Renal pelvis (tissue), 4 donors: Measurements from ENCODE around the gene CDYL. TPM values are rescaled to one million over a fixed set of nuclear protein-coding genes. Genes with fewer than 3 reads are reported as not detected.
A peak's percentile ranks its signal among the peaks of the same experiment; 100 is the strongest.

Experiments used
- DNase-seq: peaks from one replicate; pipeline ENCODE4 v3.0.0-alpha.2; 2013
- polyA plus RNA-seq, 3 donors: library from polyadenylated mRNA; unstranded; fragments of 120-200 nt; gene quantifications; one replicate each; pipeline ENCODE4 v1.2.1, GENCODE V29; 2013; ENCODE audit not compliant: insufficient read length in 3 of 3

CDYL gene
- polyA plus RNA-seq, 3 donors, result 23.4 to 25.9 (median 23.8) TPM

GRCh38 chr6:4768815-4769214 lies 7.4 kb upstream of the CDYL start:
- DNase-seq, result no peak

- DNase-seq, result no peak
Observed at GRCh38 chr6:4772750-4773149, 3.5 kb upstream of the CDYL start.

- DNase-seq, result no peak
Observed at GRCh38 chr6:4773181-4773580, 3.0 kb upstream of the CDYL start.

GRCh38 chr6:4774296-4774695 lies 1.9 kb upstream of the CDYL start:
- no peak for DNase-seq

DNA sequence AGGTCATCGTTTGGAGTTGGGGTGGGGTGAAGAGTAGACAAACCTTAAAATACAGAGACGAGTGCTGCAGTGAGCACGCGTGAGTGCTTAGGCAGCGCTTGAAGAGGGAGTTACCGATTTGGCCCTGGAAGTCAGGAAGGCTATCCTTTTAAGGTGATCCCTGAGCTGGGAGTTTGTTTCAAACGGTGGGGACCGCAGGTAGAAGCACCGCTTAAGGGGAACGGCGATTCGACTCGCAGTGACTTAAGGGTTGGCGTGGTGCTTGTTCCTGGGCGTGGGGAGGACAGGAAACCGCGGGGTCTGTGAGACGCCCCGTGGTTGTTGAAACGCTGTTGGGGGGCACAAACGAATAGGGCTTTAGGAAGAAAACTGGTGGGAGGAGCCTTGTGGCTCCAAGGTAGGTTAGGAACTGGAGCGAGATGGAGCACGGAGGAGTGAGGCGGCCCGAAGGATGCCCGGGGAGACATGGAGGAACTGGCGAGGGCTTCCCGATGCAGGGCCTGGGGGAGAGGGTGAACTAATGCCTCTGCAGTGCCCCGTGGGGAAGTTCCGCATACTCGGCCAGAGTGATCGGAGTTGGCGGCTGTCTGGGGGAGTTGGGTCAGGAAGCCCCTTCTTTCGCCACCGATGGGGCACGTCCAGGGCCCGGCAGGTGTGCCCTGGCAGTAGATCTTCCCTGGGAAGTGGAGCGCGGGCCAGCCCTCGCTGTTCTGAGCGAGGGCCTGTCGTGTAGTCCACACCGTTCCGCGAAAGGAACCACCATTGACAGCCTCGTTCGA lies 1.3 kb upstream of the CDYL start:
- DNase-seq, result no peak

- DNase-seq, result peak; percentile 69
Observed at GRCh38 chr6:4775494-4776130, 592 bp upstream of the CDYL start.

DNA sequence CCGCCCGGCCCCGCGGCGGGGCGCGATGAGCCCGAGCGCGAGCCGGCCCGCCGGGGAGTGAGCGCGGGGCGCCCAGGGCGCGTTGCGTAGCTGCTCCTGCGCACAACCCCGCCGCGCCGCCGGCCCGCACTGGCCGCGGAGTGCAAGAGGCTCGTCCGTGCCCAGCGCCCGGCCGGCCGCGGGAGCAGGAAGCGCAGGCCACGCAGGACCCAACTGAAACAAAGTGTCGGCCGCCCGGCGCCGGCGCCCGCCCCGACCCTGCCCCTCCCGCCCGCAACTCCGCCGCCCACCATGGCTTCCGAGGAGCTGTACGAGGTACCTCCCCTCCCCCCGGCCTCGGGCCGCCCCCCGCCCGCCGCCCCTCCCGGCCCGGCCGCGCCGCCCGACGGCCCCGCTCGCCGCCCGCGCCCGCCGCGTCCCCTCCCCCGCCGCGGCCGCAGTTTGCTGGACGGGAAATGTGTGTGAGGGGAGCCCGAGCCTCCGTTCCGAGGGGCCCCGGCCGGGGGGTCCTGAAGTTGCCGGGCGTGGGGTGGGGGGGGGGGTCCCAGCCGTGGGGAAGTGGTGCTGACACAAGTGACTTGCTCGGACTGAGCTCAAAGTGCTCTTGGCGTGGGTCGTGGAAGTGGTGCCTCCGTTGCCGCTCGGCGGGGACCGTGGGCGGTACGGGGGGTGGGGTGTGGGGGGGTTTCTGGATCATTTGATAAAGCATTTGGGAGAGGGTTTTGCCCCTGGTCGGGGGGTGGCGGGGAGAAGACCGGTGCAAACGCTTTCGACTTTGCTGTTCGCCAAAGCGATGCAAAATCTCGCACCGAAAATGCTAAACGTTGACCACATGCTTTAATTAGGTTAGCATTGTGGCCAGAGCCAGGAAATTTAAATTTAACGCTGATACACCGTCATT lies 539 bp downstream of the CDYL start:
- DNase-seq, result no peak

GRCh38 chr6:4777394-4777935 lies 1.3 kb downstream of the CDYL start:
- no peak for DNase-seq

DNA sequence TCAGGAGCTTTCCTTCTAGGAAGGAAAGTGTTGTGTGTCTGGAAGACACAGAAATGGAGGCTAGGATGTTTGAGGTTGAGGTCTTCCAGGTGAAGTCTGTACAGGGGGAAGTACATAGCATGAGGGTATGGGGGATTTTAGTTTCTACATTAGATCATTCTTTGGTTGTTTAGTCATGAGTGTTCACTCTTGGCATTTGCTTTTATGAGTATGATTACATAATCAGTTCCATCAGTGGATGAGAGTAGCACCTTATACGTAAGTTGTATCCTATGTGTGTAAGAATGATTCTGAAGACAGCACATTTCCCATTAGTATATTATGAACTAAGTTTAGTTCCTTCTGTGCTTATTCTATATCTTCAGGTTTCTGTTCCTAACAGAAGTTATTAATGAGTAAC lies 1.9 kb downstream of the CDYL start:
- no peak for DNase-seq

- no peak for DNase-seq
Observed at GRCh38 chr6:4780360-4780812, 4.2 kb downstream of the CDYL start.

- no peak for DNase-seq
Observed at GRCh38 chr6:4781426-4781825, 5.2 kb downstream of the CDYL start.

GRCh38 chr6:4781967-4782575 lies 5.9 kb downstream of the CDYL start:
- no peak for DNase-seq

DNA sequence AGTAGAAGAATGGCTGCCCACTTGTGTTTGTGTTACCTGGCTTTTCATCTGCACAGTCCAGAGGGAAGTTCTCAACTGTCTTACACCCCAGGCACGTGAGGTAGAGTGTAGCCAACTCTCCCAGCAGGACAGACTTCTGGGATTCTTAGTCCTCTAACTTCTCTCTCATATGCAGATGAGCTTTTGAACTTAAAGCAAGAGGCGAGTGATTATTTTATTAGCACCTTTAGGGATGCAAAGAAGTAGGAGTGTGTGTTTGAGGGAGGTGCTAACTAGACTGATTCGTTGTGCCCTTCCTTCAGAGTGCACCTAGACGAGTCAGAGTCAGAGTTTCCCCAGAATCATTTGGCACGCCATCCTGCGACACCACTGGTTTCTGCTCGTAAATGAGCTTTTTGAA lies 10.8 kb downstream of the CDYL start:
- no peak for DNase-seq

DNA sequence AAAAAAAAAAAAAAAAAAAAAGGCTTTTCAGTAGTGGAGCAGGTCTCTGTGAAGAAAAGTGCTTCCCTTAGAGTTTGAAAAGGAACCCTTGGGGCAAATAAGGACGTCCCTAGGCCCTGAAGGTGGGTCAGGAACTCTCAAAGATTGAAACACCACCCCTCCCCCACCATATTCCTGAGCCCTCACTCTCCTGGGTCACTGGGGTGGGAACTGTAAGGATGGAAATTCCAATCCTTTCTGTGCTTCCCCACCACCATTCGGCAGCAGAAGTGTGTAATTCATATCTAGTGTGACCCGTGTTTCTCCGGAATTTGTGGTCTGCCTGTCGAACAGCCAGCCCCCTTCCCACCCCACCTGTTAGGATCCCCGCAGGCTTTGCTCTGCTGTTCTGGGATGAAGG lies 12.3 kb downstream of the CDYL start:
- no peak for DNase-seq

DNA sequence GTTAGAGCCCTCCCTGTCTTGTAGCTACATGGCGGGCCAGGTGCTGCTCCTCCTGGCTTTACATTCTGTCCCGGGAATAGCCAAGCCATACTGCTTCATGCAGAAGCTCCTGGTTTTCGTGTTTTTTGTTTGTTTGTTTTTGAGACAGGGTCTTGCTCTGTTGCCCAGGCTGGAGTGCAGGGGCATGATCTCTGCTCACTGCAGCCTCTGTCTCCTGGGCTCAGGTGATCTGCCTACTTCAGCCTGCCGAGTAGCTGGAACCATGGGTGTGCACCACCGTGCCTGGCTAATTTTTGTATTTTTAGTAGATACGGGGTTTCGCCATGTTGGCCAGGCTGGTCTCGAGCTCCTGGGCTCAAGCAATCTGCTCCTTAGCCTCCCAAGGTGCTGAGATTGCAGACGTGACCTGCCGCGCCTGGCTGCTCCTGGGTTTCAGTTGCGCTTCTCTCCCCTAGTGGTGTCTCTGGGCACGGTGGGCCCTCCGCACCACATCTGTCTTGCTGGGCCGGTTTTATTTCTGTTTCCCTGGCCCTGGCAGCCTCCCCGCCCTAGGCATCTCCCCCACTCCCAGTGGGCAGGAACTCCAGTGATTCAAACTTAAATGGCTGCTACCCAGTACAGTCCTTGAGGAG lies 12.9 kb downstream of the CDYL start:
- DNase-seq, result no peak

DNA sequence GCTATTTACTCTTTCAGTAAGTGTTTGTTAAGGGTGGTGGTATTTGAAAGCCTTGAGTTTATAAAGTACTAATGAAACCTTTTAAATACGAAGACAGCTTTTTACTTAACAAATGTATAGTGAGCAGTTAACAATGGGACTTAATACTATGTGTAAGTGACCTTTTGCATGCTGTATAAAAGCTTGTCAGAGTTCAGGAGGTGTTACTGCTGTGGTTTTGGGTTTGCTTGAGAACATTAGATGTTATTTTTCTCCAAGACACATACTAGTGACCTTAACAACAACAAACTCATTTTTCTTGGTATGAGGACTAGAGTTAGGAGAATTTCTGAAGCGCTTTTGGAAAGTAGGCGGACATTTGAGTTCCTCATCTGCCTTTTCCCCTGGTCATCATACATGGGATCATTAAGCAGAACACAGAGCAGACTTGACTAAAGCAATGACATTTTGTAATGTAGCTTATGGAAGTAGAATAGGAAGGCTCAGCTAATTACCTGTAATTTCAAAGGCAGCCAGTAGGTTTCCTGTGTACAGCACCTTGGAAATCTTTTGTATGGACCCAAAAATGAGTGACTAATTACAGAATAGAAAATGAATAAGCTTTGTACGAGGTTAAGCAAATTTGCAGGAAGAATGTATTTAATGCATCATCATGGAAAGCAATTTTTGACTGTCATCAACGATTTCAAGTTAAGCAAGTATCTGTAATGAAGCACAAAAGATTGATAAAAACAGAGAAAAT lies 14.1 kb downstream of the CDYL start:
- no peak for DNase-seq

- DNase-seq, result no peak
Observed at GRCh38 chr6:4794140-4794707, 18.0 kb downstream of the CDYL start.

GRCh38 chr6:4797587-4797986 lies 21.4 kb downstream of the CDYL start:
- no peak for DNase-seq

DNA sequence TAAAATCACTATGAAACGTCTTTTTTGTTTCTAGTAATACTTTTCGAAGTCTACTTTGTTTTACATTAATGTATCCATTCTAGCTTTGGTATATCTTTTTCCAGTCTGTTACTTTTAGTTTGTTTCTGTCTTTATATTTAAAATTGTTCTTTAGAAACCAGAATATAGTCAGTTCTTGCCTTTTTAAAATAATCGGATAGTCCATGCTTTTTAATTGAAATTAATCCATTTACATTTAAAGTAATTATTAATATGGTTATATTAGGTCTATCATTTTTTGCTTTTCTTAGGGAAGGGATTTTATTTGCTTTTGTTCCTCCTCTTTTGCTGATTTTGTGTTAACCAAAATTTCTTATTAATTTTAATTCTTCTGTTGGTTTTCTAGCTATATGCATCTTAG lies 23.7 kb downstream of the CDYL start:
- DNase-seq, result no peak

DNA sequence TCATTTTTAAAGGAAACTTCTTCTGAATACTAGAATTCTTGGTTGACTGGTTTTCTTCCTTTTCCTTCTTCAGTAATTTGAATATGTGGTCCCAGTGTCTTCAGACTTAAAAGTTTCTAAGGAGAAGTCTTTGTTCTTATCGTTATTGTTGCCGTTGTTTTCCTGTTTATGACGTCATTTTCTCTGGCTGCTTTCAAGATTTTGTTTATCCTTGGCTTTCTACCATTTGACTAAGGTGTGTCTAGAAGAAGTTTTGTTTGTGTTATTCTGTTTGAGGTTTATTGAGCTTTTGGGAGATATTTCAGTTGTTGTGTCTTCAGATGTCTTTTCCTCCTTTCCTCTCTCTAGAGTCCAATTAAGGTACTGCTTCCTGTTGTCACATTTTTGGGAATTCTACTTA lies 24.5 kb downstream of the CDYL start:
- no peak for DNase-seq
